HepG2 (cell line): ENCODE results near the gene CIAO2B. TPM values are rescaled to one million over a fixed set of nuclear protein-coding genes. Genes with fewer than 3 reads are reported as not detected.

Experiments used
- ATAC-seq: fragments of 200-7000 bp; cut with Tn5 transposase; 3 replicates; pipeline ENCODE4 v1.9.1; 2020; ENCODE audit warnings: mild to moderate bottlenecking, moderate library complexity
- BruUV-seq: library from RNA; stranded (reverse); fragments of 400-500 nt; replicated peaks from 2 replicates; lab custom pipeline; 2021; lab: Mats Ljungman, UMichigan
- CTCF ChIA-PET: fragments of 300-600 bp; formaldehyde crosslinking; extraction: SDS; loops from one replicate; lab custom pipeline; 2021; ENCODE audit warnings: low total read pairs, inconsistent platforms, low intra/inter-chr PET ratio; lab: Yijun Ruan, JAX
- POLR2A ChIA-PET: fragments of 350-600 bp; sonication (Branson Sonifier 250); formaldehyde crosslinking; loops from one replicate; lab custom pipeline; 2020; ENCODE audit warnings: antibody characterized with exemption, inconsistent platforms; lab: Yijun Ruan, JAX
- DNase-seq: peaks from one replicate; pipeline ENCODE4 v3.0.0-alpha.2; 2015; ENCODE audit warnings: low spot score
- FAIRE-seq: peaks from 3 replicates; lab custom pipeline; 2011; peaks lifted over from hg19 to GRCh38; lab: Jason Lieb, UNC
- H2AFZ ChIP-seq: one replicate; pipeline ENCODE4 v1.6.1; 2011; ENCODE audit warnings: low read length, inconsistent platforms
- H3K27ac ChIP-seq: fragments of 300-600 bp; 3 replicates; pipeline ENCODE4 v1.8.0; 2011; ENCODE audit warnings: mixed run types, mild to moderate bottlenecking, mixed read lengths, low read length, inconsistent platforms; ENCODE audit not compliant: insufficient read depth; ENCODE audit errors: extremely low read length
- H3K27me3 ChIP-seq, 2 experiments: fragments of 200-600 bp in 1 of 2; 2 replicates in 1 of 2; 3 replicates in 1 of 2; pipeline versions ENCODE4 v1.6.0 to v1.8.0; 2011; ENCODE audit warnings: low read length in 2 of 2, mild to moderate bottlenecking in 2 of 2, moderate library complexity in 2 of 2, inconsistent platforms in 1 of 2; ENCODE audit not compliant: insufficient read depth in 2 of 2, control insufficient read depth in 1 of 2
- H3K36me3 ChIP-seq, 2 experiments: fragments of 200-600 bp in 1 of 2; replicated peaks in 1 of 2; 2 replicates in 1 of 2; 3 replicates in 1 of 2; pipeline versions ENCODE4 v1.5.1 to v1.8.0; 2011; ENCODE audit warnings: low read length in 2 of 2, inconsistent platforms in 1 of 2; ENCODE audit not compliant: insufficient read depth in 2 of 2, control insufficient read depth in 1 of 2
- H3K4me1 ChIP-seq: 2 replicates; pipeline ENCODE4 v1.5.1; 2012; ENCODE audit warnings: low read length, inconsistent platforms; ENCODE audit not compliant: insufficient read depth
- H3K4me2 ChIP-seq: 2 replicates; pipeline ENCODE4 v1.6.0; 2011; ENCODE audit warnings: low read depth, low read length, inconsistent platforms
- H3K4me3 ChIP-seq, 3 experiments: fragments of 200-600 bp in 1 of 3; sonication (generic), shearing (Covaris generic) in 1 of 3; replicated peaks in 1 of 3; 2 replicates each; pipeline ENCODE4 v1.5.1; 2011 to 2016; ENCODE audit warnings: low read length in 3 of 3, inconsistent platforms in 2 of 3, low read depth in 2 of 3, mild to moderate bottlenecking in 2 of 3, control low read depth in 1 of 3, mixed read lengths in 1 of 3; ENCODE audit not compliant: insufficient read depth in 1 of 3
- H3K79me2 ChIP-seq: one replicate; pipeline ENCODE4 v1.6.1; 2011; ENCODE audit warnings: low read length, inconsistent platforms; ENCODE audit not compliant: insufficient read depth
- H3K9ac ChIP-seq: 2 replicates; pipeline ENCODE4 v1.6.0; 2011; ENCODE audit warnings: mild to moderate bottlenecking, low read depth, low read length, inconsistent platforms; ENCODE audit not compliant: insufficient read depth
- H3K9me3 ChIP-seq: 2 replicates; pipeline ENCODE4 v1.5.1; 2012; ENCODE audit warnings: mild to moderate bottlenecking, low read length
- H4K20me1 ChIP-seq: 2 replicates; pipeline ENCODE4 v1.6.0; 2011; ENCODE audit warnings: inconsistent platforms, mild to moderate bottlenecking, low read length, moderate library complexity; ENCODE audit not compliant: insufficient read depth
- ATM ChIP-seq: fragments of 450-650 bp; IDR thresholded peaks from 2 replicates; pipeline ENCODE4 v1.7.1; 2017; ENCODE audit warnings: mild to moderate bottlenecking, borderline replicate concordance
- ISX ChIP-seq: sonication (generic); formaldehyde crosslinking; conservative IDR thresholded peaks from 2 replicates; pipeline ENCODE4 v1.5.0; 2020; ENCODE audit warnings: missing genetic modification reagents
- SAP130 ChIP-seq: IDR thresholded peaks from 2 replicates; pipeline ENCODE4 v1.6.1; 2016; ENCODE audit warnings: low read depth
- SNAPC5 ChIP-seq: sonication (generic); formaldehyde crosslinking; IDR thresholded peaks from 2 replicates; pipeline ENCODE4 v1.8.1; 2023; ENCODE audit warnings: mild to moderate bottlenecking, missing genetic modification reagents, borderline replicate concordance
- TBX3 ChIP-seq: fragments of 450-650 bp; IDR thresholded peaks from 2 replicates; pipeline ENCODE4 v1.6.1; 2017; ENCODE audit warnings: antibody characterized with exemption, mild to moderate bottlenecking, inconsistent platforms, borderline replicate concordance
- ZNF607 ChIP-seq: sonication (generic); formaldehyde crosslinking; IDR thresholded peaks from 2 replicates; pipeline ENCODE4 v1.5.1; 2020; ENCODE audit warnings: missing genetic modification reagents, mild to moderate bottlenecking, borderline replicate concordance
- ZNF687 ChIP-seq: sonication (generic); formaldehyde crosslinking; IDR thresholded peaks from 2 replicates; pipeline ENCODE4 v1.5.1; 2020; ENCODE audit warnings: mild to moderate bottlenecking, missing genetic modification reagents, moderate library complexity
- WGBS: methylation state at CpG from one replicate; pipeline ENCODE4 v1.1.6; 2017; ENCODE audit warnings: low lambda C conversion rate; 5-methylcytosine and 5-hydroxymethylcytosine counted together
- in situ Hi-C: cut with HindIII; loops from 2 replicates; pipeline ENCODE4 v1.10.0; 2017; ENCODE audit warnings: low pct_unique_long_range_greater_than_20kb; ENCODE audit not compliant: extremely low pct_ligation_motif_present
- intact Hi-C: fragments of 100-400 bp; cut with micrococcal nuclease; formaldehyde crosslinking; loops from one replicate; pipeline ENCODE4 v1.10.0; 2022; ENCODE audit not compliant: unreplicated experiment
- polyA plus RNA-seq, 8 experiments: library from polyadenylated mRNA; depleted of rRNA in 3 of 8; stranded (reverse) in 7 of 8; unstranded in 1 of 8; fragments of >200 nt; fragmentation: Illumina TruSeq in 4 of 8; extraction: Trizol in 4 of 8; gene quantifications; 2 replicates each; pipeline versions ENCODE4 v1.2.1 to v1.2.3, GENCODE V29; 2011 to 2016; ENCODE audit warnings: low read depth in 4 of 8, missing spikeins in 1 of 8, mixed read lengths in 1 of 8; ENCODE audit not compliant: insufficient read depth in 1 of 8
- total RNA-seq, 5 experiments: library from RNA; depleted of rRNA; stranded (reverse); fragments of >200 nt; fragmentation: Illumina TruSeq; extraction: Trizol; gene quantifications; 2 replicates each; pipeline ENCODE4 v1.2.3, GENCODE V29; 2016; ENCODE audit warnings: low read depth in 1 of 5
- TF ChIP-seq, protein P1 (sequence below), 2 experiments: fragments of 450-650 bp in 1 of 2; sonication (generic) in 1 of 2; formaldehyde crosslinking in 1 of 2; IDR thresholded peaks; 2 replicates each; pipeline versions ENCODE4 v1.6.1 to v1.8.0; 2016 to 2022; ENCODE audit warnings: antibody characterized with exemption in 1 of 2, mild to moderate bottlenecking in 1 of 2, missing genetic modification reagents in 1 of 2

The CIAO2B gene
- total and polyA plus RNA-seq, 2 of the 13 experiments (the other 11 are each of a cell fraction or from before 2014, with no cell fraction given), result 157 to 293 TPM

DNA sequence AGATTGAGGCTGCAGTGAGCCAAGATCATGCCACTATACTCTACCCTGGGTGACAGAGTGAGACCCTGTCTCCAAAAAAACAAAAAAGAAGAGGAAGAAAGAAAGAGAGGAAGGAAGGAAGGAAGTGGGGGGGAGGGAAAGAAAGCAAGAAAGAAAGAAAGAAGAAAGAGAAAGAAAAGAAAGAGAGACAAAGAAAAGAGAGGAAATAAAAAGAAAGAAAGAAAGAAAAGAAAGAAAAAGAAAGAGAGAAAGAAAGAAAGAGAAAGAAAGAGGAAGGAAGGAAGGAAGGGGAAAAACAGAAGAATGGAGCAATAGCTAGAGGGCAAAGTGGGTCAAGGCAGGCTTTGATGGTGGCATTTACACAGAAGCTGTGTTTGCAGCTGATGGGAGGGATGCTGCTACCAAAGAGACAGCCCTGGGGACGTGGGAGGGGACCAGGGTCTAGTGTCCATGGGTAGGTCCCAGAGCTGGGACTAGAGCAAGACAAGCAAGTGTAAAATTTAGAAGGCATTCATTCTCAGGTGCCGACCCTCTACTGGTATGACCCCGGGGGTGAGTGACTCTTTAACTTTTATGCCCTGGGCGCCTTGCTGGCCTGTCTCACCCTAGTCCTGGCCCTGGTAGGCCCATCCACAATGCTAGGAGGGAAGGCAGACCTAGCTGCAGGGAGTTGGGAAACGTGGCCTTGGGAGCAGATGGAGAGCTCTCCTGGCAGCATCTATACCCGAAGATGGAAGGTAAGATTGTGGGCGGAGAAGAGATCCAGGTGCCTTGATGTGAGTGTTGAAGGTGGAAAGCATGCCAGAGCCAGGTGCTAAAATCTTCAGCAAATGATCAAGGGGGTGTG, 24.9 kb upstream of the CIAO2B start:
- no peak overlapping the region; the same call in 1 of the 2 replicates for H3K4me2 ChIP-seq
- no peak overlapping the region for H3K9ac ChIP-seq
- ChIA-PET POLR2A (no interaction called here), CTCF (no interaction called here)
- ATAC-seq, result no peak
- H3K36me3 ChIP-seq, result no peaks in the 10 kb centered on the region
- no TSS peak for BruUV-seq
- DNase-seq, result no peak
- no peak overlapping the region for H3K27ac ChIP-seq
- H4K20me1 ChIP-seq, result no peaks in the 10 kb centered on the region
- H3K4me3 ChIP-seq, result no peak overlapping the region
- 0 out of 5 replicates have a peak, but pooled peaks cover 0 to 3% of the 10 kb centered on the region in 2 experiments for H3K27me3 ChIP-seq
- H3K9me3 ChIP-seq, result no peaks in the 10 kb centered on the region
- peaks cover 75% of the 10 kb centered on the region for H3K4me1 ChIP-seq
- no peak for FAIRE-seq
- 9% methylated on average over 7 of the region's 7 CpGs for WGBS
- intact Hi-C loops (loop anchor here (5.0 to 10.0 kb wide), 2 partner anchors 56 to 198 kb away; partner anchors contain the start of genes FBXL8 and TRADD), in situ Hi-C loops (no loop called here)
- no peak overlapping the region for H2AFZ ChIP-seq
- H3K79me2 ChIP-seq, result no peaks in the 10 kb centered on the region
- TF ChIP-seq, protein P1, sequence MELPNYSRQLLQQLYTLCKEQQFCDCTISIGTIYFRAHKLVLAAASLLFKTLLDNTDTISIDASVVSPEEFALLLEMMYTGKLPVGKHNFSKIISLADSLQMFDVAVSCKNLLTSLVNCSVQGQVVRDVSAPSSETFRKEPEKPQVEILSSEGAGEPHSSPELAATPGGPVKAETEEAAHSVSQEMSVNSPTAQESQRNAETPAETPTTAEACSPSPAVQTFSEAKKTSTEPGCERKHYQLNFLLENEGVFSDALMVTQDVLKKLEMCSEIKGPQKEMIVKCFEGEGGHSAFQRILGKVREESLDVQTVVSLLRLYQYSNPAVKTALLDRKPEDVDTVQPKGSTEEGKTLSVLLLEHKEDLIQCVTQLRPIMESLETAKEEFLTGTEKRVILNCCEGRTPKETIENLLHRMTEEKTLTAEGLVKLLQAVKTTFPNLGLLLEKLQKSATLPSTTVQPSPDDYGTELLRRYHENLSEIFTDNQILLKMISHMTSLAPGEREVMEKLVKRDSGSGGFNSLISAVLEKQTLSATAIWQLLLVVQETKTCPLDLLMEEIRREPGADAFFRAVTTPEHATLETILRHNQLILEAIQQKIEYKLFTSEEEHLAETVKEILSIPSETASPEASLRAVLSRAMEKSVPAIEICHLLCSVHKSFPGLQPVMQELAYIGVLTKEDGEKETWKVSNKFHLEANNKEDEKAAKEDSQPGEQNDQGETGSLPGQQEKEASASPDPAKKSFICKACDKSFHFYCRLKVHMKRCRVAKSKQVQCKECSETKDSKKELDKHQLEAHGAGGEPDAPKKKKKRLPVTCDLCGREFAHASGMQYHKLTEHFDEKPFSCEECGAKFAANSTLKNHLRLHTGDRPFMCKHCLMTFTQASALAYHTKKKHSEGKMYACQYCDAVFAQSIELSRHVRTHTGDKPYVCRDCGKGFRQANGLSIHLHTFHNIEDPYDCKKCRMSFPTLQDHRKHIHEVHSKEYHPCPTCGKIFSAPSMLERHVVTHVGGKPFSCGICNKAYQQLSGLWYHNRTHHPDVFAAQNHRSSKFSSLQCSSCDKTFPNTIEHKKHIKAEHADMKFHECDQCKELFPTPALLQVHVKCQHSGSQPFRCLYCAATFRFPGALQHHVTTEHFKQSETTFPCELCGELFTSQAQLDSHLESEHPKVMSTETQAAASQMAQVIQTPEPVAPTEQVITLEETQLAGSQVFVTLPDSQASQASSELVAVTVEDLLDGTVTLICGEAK (IDR thresholded peaks at IDR 0.05), result 0 out of 2 replicates have a peak, but pooled peaks have one; percentile 12
- TF ChIP-seq, protein P1 (CRISPR knock-in tag; IDR thresholded peaks at IDR 0.05), result no peak
- TF ChIP-seq SAP130 (CRISPR knock-in tag) (0 out of 2 replicates have a peak, but pooled peaks have one; percentile 14), SNAPC5 (CRISPR knock-in tag) (no peak), ZNF607 (CRISPR knock-in tag) (0 out of 2 replicates have a peak, but pooled peaks have one; percentile 33), ZNF687 (peak; percentile 12; the same call in 1 of the 2 replicates), TBX3 (no peak), ISX (CRISPR knock-in tag) (no peak), ATM (peak; percentile 34; the same call in 1 of the 2 replicates)
